HepG2 (cell line): Measurements from ENCODE around the gene ZC3H18. TPM values are rescaled to one million over a fixed set of nuclear protein-coding genes. Genes with fewer than 3 reads are reported as not detected.

Experiments
- ATF3 ChIP-seq: sonication (generic); formaldehyde crosslinking; IDR thresholded peaks from 2 replicates; pipeline ENCODE4 v1.4.0; 2020; ENCODE audit warnings: missing genetic modification reagents
- DDIT3 ChIP-seq: sonication (generic); formaldehyde crosslinking; IDR thresholded peaks from 2 replicates; pipeline ENCODE4 v1.4.0; 2020; ENCODE audit warnings: mild to moderate bottlenecking, missing genetic modification reagents
- GRHL1 ChIP-seq: sonication (generic); formaldehyde crosslinking; conservative IDR thresholded peaks from 2 replicates; pipeline ENCODE4 v1.8.0; 2022; ENCODE audit warnings: missing genetic modification reagents
- GZF1 ChIP-seq: sonication (generic); formaldehyde crosslinking; IDR thresholded peaks from 2 replicates; pipeline ENCODE4 v1.5.1; 2020; ENCODE audit warnings: mild to moderate bottlenecking, missing genetic modification reagents
- KLF16 ChIP-seq, 2 experiments: sonication (generic) in 1 of 2; formaldehyde crosslinking in 1 of 2; IDR thresholded peaks; 2 replicates each; pipeline versions ENCODE4 v1.6.1 to v1.8.0; 2016 to 2023; ENCODE audit warnings: missing genetic modification reagents in 2 of 2, missing compliant biosample characterization in 1 of 2
- NFATC3 ChIP-seq: sonication (generic); formaldehyde crosslinking; IDR thresholded peaks from 2 replicates; pipeline ENCODE4 v1.5.1; 2020; ENCODE audit warnings: mild to moderate bottlenecking, missing genetic modification reagents
- NFYB ChIP-seq: sonication (generic); formaldehyde crosslinking; IDR thresholded peaks from 2 replicates; pipeline ENCODE4 v1.4.0; 2020; ENCODE audit warnings: missing genetic modification reagents
- PCBP2 ChIP-seq: fragments of 200-400 bp; formaldehyde crosslinking; optimal IDR thresholded peaks from 2 replicates; pipeline ENCODE3; 2018; ENCODE audit warnings: low read length, low read depth; ENCODE audit not compliant: poor library complexity, severe bottlenecking
- PPARG ChIP-seq: conservative IDR thresholded peaks from 2 replicates; pipeline ENCODE4 v1.6.1; 2016; ENCODE audit warnings: missing biosample characterization, missing genetic modification reagents
- SP5 ChIP-seq: IDR thresholded peaks from 2 replicates; pipeline ENCODE4 v1.6.1; 2016; ENCODE audit warnings: low read depth, borderline replicate concordance
- TAF1 ChIP-seq: sonication (generic); formaldehyde crosslinking; IDR thresholded peaks from 2 replicates; pipeline ENCODE4 v1.4.0; 2020; ENCODE audit warnings: missing genetic modification reagents
- TSC22D2 ChIP-seq: sonication (generic); formaldehyde crosslinking; IDR thresholded peaks from 2 replicates; pipeline ENCODE4 v1.5.1; 2020; ENCODE audit warnings: missing genetic modification reagents, mild to moderate bottlenecking, borderline replicate concordance
- ZBTB26 ChIP-seq: IDR thresholded peaks from 2 replicates; pipeline ENCODE4 v1.6.1; 2016; ENCODE audit warnings: missing compliant biosample characterization, missing genetic modification reagents, borderline replicate concordance
- ZBTB42 ChIP-seq: sonication (generic); formaldehyde crosslinking; IDR thresholded peaks from 2 replicates; pipeline ENCODE4 v1.5.0; 2020; ENCODE audit warnings: mild to moderate bottlenecking, missing genetic modification reagents
- ZFP41 ChIP-seq: sonication (generic); formaldehyde crosslinking; IDR thresholded peaks from 2 replicates; pipeline ENCODE4 v1.4.0; 2020; ENCODE audit warnings: mild to moderate bottlenecking, missing genetic modification reagents, borderline replicate concordance
- ZFYVE20 ChIP-seq: sonication (generic); formaldehyde crosslinking; IDR thresholded peaks from 2 replicates; pipeline ENCODE4 v1.8.0; 2023; ENCODE audit warnings: low read depth, mild to moderate bottlenecking, moderate library complexity, missing genetic modification reagents, borderline replicate concordance
- ZNF142 ChIP-seq: sonication (generic); formaldehyde crosslinking; IDR thresholded peaks from 2 replicates; pipeline ENCODE4 v1.4.0; 2020; ENCODE audit warnings: missing genetic modification reagents
- ZNF253 ChIP-seq: sonication (generic); formaldehyde crosslinking; IDR thresholded peaks from 2 replicates; pipeline ENCODE4 v1.8.0; 2022; ENCODE audit warnings: mild to moderate bottlenecking, missing genetic modification reagents, borderline replicate concordance
- ZNF34 ChIP-seq: sonication (generic); formaldehyde crosslinking; IDR thresholded peaks from 2 replicates; pipeline ENCODE4 v1.4.0; 2020; ENCODE audit warnings: mild to moderate bottlenecking, missing genetic modification reagents, borderline replicate concordance
- ZNF432 ChIP-seq: sonication (generic); formaldehyde crosslinking; IDR thresholded peaks from 2 replicates; pipeline ENCODE4 v1.5.0; 2020; ENCODE audit warnings: missing genetic modification reagents, mild to moderate bottlenecking, borderline replicate concordance
- polyA plus RNA-seq, 8 experiments: library from polyadenylated mRNA; depleted of rRNA in 3 of 8; stranded (reverse) in 7 of 8; unstranded in 1 of 8; fragments of >200 nt; fragmentation: Illumina TruSeq in 4 of 8; extraction: Trizol in 4 of 8; gene quantifications; 2 replicates each; pipeline versions ENCODE4 v1.2.1 to v1.2.3, GENCODE V29; 2011 to 2016; ENCODE audit warnings: low read depth in 4 of 8, missing spikeins in 1 of 8, mixed read lengths in 1 of 8; ENCODE audit not compliant: insufficient read depth in 1 of 8
- total RNA-seq, 5 experiments: library from RNA; depleted of rRNA; stranded (reverse); fragments of >200 nt; fragmentation: Illumina TruSeq; extraction: Trizol; gene quantifications; 2 replicates each; pipeline ENCODE4 v1.2.3, GENCODE V29; 2016; ENCODE audit warnings: low read depth in 1 of 5

ZC3H18 gene
- total and polyA plus RNA-seq, 2 of the 13 experiments (the other 11 are each of a cell fraction or from before 2014, with no cell fraction given), result 11.2 to 27.4 TPM

- 0 out of 2 replicates have a peak, but pooled peaks have one; percentile 69 for TF ChIP-seq GZF1 (CRISPR knock-in tag)
- TF ChIP-seq TAF1, result no peak
- TF ChIP-seq SP5 (CRISPR knock-in tag), result no peak
- TF ChIP-seq DDIT3, result no peak
- TF ChIP-seq ZNF142 (CRISPR knock-in tag), result 0 out of 2 replicates have a peak, but pooled peaks have one; percentile 23
- no peak for TF ChIP-seq ZBTB26 (CRISPR knock-in tag)
- TF ChIP-seq ATF3 (CRISPR knock-in tag), result no peak
- no peak for TF ChIP-seq ZFP41 (CRISPR knock-in tag)
- 0 out of 2 replicates have a peak, but pooled peaks have one; percentile 39 for TF ChIP-seq ZBTB42
- TF ChIP-seq ZNF253 (CRISPR knock-in tag), result no peak
- TF ChIP-seq ZFYVE20 (CRISPR knock-in tag), result no peak
- TF ChIP-seq ZNF432, result no peak
- no peak for TF ChIP-seq PCBP2
- TF ChIP-seq PPARG, result peak; percentile 52; the same call in 1 of the 2 replicates
- TF ChIP-seq GRHL1 (CRISPR knock-in tag), result no peak
- no peak for TF ChIP-seq TSC22D2 (CRISPR knock-in tag)
- TF ChIP-seq ZNF34 (CRISPR knock-in tag), result no peak
- TF ChIP-seq NFYB (CRISPR knock-in tag), result no peak
- peak in 1 of 2 experiments; percentile 88; a peak in 2 of 4 replicates for TF ChIP-seq KLF16 (CRISPR knock-in tag; IDR thresholded peaks at IDR 0.05)
- no peak for TF ChIP-seq NFATC3 (CRISPR knock-in tag)
Observed at GRCh38 chr16:88527186-88527936, 42.8 kb upstream of the ZC3H18 start (continued).
